IPS-NIHi7 (cell line): Measurements from ENCODE around the gene H1-8.

ENCODE experiments used
- DNase-seq: peaks from one replicate; pipeline ENCODE4 v3.0.0; 2012; ENCODE audit warnings: mixed read lengths; ENCODE audit errors: extremely low spot score

H1-8 gene

DNA sequence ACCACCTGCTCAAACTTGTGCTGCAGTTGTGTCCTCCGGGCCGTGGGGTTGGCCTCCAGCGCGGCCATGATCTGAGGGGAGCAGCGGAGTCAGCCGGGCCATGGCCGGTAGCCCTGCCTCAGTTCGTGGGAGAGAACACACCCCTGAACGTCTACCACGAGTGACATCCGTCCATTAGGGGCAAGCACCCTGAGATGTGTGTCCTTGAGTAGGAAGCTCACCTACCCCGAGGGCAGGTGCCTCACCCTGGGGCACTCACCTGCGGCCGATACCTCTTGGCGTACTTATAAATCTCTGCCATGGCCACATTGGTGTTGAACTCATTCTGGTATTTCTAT is 13.4 kb downstream of the H1-8 start:
- DNase-seq: no peak

DNA sequence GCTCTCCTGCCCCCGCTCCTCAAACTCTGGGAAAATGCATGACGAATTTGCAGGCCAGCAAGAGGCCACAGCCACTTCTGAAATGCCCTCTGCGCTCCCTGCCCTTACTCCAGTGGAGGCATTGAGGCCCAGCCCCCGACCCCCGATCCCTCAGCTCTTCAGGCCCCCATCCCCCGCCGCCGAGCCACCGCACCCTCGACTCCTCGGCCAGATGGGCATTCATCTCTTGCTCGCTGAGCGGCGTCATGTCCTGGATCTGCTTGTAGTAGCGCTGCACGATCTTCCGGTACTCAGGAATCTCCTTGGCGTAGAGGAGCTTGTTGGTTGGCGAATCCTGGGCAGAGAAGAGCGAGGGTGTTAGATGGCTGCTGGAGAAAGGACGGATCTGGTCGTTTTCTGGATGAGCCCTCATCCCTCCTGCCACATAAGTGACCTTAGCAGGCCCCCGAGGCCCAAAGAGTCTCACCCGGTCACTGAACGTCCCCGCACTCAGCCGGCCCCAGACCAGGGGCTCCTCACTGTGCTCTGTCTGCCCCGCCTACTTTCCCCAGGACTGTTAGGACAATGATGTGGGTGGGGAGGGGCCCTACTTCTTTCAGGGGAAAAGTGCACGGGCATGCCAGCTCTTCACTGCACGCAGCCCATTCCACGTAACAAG is 14.0 kb downstream of the H1-8 start:
- DNase-seq: no peak

DNA sequence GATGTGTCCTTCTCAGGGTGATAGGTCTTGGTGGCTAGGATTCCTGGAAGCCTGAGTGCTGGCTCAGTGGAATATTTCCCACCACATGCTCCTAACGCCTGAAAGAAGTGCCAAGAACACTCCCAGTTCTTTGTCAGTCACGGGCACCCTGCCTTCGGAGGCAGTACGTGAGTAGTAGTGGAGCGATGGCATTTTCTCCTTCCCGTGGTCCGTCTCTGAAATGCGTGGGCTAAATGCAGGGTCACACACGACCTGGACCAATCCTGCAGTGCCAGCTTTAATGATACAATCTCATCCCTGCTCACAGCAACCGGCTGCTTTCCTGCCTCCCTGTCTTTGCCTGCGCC is 14.5 kb downstream of the H1-8 start:
- no peak for DNase-seq

DNA sequence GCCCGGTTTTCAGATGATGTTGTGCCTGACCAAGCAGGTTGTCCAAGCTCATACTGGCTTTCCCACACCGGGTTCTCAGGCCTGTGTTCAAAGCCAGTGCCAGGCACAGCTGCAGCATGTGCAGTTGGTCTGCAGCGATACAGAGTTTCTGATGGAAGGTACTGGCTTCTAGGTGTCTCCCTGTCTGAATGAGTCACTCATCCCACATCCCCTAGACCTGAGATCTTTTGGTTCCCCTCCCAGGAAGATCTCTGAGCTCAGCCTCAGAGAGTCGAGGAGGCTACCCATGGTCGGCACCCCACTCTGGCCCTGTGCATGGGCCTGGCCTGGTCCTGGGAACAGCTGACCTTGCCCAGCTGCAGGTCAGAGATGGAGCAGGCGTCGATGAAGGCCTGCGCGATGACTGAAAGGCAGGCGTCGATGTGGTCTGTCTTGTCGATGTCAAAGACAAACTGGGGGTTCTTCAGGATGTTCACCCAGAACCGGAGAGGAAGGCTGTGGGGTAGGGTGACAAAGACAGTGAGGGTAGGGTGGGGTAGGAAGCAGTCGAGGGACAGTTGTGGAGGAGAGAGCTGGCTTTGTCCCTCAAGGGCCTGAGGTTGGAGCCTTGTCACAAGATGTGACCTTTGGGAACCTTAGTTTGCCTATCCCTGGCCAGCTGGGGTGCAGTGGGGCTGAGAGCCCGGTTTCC is 15.3 kb downstream of the H1-8 start:
- no peak for DNase-seq

DNA sequence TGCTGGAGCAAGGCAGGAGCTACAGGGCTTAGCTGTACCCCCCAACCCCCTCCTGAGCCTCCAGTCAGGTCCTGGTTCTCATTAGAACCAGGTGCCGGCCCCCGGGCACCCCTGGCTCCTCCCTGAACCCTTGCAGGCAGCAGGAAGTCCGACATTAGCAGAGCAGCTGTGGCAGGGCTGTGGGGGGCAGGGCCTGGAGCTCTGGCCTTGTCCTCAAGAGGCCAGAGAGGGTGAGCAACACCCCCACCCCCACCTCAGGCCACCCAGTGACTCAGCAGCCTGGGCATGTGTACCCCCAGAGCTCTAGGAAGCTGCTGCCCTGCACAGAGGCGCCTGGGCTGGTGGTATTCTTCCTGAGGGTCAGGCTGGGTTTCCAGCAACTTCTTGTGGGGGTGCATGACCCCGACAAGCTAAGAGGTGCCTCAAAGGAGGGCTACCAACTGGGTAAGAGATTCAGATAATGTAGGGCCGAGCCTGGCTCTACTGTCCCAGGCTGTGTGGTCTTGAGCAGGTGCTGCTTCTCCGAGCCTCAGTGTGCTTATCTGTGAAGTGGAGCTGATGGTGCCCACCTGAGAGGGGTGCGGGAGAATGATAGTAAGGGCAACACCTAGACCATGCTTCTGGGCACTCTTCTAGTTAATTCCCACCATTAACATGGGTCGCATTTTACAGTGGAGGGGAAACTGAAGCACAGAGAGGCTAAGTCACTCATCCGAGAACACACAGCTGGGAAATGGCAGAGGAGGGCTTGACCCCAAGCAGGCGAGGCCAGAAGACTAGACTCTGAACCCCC is 16.0 kb downstream of the H1-8 start:
- no peak for DNase-seq

DNA sequence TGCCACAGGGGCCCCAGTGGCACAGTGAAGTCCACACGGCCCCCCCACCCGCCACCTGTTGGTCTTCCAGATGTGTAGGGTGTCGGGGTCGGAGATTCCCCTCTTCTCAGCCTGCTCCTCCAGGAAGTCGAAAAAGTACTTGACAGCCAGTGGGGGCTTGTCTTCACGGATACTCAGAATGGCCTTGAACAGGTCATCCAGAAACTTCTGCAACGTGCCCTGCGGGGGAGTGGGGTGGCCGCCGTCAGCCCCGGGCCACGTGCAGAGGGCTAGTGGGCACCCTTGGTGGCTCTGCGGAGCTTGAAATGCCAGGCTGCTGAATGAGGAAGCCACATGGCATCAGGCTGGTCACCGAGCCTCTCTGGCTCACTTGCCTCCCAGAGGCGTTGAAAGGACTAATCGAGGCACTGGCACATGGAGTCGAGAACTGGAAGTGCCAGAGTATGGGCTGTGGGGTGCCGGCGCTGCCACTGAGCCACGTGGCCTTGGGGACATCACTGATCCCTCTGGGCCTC is 16.6 kb downstream of the H1-8 start:
- no peak for DNase-seq

DNA sequence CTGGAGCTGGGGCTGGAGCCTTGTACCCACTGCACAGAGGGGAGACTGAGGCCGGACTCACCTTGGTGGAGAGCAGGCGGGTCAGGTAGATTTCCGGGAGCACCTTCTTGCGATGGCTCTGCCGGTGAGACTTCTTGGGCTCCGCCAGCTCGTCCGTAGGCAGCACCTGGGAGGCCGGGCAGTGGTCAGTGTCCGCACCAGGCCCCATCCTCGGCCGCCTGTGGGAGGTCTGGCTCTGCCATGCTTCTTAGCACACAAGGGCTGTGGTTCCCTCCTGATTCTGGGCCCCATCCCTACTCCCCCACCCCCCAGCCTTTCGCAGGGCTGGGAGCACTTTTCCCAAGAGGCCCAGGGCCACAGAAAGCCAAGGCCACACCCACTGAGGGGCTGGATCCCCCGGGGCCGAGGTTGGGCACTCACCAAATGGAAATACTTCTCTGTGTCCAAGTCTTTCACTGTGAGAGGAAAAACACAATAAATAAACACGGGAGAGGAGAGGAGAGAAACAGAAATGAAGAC is 17.4 kb downstream of the H1-8 start:
- no peak for DNase-seq

DNA sequence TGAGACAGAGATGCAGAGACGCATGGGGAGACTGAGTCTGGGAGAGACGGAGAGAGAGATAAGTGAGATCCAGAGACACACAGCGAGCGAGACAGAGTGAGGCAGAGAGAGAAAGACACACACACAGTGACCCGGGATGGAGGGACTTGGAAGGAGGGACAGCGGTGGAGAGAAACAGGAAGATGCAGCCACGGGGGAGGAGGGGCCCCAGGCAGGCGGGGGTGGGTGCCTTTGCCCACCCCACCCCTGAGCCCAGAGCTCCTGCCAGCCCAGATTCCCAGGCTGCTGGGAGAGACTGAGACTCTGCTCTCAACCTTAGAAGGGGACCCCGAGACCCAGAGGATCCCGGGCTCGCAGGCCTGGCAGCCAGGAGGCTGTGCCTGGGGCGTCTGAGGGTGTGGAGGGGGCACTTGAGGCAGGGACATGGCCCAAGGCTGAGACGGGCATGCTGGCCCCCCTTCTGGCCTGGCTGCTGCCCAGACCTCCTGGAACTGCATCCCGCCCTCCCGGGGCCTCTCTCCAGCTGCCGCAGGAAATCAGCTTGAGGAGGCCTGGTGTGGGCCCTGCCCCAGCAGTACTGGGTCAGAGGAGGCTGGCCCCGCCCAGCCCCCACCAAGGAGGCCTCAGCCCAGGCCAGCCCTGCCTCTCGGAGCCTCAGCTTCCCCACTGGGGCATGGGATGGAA is 18.1 kb downstream of the H1-8 start:
- DNase-seq: peak; percentile 42

DNA sequence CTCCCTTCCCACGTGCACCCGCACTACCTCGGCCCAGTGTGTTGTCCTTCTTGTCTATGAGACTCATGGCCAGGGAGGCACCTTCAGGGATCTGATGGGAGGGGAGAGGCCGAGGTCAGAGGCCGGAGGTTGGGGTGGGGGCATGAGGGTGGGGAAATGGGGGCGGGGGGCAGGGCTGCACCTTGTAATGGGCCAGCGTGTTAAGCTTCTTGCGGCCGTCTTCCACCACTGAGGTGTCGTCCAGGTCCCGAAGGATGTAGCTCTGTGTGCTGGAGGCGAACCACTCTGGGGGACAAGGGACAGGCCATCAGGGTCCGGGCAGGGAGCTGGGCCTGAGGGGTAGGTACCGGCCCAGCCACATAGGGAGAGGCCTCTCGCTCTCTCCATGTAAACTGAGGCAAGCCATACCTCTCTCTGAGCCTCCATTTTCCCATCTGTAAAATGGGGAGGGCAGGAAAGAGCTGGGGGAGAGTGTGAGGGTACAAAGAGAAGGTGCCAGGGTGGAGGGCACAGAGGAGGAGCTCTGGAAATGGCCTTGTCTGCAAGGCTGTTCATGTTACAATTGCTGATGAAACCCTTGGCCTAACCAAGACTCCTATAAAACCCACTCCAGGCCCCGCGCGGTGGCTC is 18.8 kb downstream of the H1-8 start:
- no peak for DNase-seq

DNA sequence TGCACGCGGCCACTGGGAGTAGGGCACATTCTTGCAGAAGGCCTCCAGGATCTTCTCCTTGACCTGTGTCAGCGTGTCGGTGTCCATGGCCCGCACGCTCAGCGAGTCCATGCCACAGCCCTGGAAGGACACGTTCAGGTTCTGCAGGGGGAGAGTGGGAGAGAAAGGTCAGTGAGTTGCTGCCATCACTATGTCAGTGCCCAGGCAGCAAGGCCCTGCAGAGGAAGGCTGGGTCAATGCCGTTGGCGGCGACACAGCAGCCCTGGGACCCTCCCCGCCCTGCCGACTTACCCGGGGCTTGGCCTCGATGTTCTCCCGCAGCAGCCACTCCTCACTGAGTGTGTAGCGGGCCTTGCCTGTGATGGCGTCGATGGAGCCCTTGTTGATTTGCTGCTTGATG is 19.8 kb downstream of the H1-8 start:
- DNase-seq: no peak

DNA sequence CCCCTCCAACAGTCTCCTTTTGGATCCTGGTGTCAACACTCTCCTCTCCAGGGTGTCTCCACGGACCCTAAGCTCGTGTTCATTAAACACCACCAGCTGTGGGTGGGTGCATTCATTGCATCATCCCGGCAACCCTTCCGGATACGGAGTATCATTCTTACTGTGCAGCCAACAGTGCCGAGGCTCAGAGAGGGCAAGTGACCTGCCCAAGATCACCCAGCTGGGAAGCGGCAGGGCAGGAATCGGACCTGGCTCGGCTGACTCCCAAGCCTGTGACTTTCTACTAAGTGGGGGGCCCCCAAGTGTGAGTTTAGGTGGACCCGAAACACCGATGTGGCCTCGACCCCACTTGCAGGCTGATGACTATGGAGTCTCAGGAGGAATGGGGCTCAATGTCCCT is 20.4 kb downstream of the H1-8 start:
- DNase-seq: no peak

DNA sequence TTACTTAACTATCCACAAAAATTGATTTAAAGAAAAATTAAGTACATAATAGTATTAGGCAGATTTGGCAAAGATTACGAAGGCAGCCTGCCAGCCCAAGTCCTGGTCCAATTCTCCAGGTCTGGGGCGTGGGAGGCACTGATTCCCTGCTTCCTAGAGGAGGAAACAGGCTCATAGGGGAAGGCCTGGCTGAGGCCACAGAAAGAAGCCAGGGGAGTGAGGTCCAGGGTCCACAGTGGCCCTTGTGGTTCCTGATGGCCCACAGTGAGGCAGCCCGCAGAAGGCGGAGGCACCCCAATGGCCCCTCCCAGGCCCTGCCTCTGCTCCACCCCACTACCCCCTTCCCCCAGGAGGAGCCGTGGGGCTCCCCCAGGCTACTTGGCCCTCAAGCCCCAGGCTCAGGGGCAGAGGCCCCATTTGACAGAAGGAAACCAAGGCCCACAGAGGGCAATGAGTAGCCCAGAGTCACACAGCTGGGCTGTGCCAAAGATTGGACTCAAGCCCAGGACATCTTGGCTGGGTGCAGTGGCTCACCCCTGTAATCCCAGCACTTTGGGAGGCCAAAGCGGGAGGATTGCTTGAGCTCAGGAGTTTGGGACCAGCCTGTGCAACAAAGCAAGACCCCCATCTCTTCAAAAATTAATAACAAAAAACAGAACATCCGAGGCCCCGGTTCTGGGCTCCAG is 21.0 kb downstream of the H1-8 start:
- no peak for DNase-seq

DNA sequence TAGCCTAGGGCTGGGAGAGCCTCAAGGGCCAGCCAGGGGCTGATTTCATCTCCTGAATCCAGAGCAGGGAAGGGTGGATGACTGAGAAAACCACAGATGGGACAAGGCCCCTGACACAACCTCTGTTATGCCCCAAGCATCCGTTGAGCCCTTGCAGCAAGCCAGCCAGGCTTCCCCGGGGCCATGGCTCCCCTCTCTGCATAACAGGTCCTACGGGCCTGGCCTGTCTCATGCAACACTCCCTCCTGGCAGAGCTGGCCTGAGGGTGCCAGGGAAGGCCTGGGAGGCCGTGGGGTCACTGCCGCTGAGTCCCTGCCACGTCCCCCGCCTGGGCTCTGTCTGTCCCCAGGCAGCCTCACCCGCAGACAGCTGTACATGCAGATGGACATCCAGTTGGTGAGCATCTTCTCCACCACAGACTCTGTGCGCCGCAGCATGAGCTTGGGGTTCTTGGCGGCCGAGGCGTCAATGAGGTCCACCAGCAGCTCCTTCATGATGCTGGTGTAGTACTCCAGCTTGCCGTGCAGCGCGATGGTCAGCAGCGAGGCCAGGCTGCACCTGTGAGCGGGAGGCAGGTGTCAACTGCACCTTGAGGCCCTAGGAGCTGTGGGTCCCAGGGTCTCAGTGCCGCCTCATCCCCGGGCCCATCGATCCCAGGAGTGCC is 22.1 kb downstream of the H1-8 start:
- no peak for DNase-seq

DNA sequence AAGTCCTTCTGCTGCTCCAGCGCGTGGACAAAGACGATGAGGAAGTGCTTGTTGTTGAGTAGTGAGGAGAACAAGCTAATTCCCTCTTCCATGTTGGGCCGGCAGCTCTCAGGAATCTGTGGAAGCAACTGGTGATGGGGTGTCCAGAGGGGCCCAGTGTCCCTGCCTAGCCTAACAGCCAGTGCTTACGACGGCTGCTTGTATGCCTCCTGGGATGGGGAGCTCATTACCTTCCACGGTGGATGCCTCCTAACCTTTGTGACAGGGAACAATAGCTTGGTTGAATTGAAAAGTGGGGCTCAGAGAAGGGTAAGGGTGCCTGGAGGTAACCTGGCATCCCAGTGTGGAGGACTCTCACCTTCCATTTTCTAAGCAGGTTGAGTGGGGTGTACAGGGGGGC is 22.9 kb downstream of the H1-8 start:
- no peak for DNase-seq

DNA sequence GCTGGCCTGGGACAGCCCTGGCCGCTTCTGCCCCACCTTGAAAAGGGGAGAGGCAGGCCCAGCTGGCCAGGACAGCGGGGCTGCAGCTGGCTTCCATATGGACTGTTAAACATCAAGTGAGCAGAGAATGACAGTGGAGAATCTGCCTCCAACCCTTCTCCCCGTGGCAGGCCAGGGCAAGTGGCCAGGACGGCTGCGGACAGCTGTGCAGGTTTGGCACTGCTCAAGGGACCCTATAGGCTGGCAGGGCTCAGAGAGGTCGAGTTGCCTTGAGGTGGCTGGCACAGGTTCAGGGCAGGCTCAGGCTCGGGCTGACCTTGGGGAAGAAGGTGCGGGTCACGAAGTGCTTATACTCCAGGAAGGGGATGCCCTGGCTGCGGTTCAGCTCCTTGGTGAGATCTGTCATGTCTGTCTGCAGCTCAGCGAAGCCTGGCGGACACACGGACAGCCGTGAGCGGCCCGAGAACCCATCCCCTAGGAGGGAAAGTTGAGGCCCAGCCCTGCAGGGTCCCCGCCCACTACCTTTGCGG is 24.3 kb downstream of the H1-8 start:
- no peak for DNase-seq

DNA sequence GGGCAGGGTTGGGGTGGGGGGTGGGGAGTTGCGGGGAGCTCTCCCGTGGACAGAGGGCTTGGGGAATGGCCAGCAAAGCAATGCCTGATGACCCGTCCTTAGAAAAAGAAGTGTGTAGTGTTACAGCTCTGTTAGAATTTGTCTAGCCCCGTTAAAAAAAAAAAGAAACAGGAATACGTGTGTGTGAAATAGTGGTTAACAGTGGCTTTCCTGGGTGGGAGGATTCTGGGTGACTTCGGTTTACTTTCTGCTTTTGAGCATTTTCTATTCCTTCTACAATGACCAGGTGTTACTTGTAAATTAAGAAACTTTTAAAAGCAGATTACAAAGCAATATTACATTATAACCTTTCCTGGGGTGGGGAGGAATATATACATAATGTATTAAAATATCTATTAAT is 25.0 kb downstream of the H1-8 start:
- DNase-seq: no peak

DNA sequence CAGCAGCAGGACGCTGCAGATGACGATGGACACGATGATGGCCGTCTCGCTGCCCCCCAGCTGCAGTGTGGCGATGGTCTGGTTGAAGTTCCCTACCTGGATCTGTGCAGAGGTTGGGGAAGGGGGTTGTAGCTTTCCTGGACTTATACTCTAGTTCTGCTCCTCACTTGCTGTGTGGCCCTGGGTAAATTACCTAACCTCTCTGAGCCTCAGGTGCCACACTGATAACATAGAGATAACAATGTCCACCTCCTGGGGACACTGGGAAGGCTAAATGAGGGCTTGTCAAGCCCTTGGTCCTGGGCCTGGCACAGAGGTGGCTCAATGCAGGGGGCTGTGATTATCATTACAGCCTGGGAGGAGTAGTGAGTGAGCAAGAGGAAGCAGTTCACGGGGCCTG is 26.9 kb downstream of the H1-8 start:
- DNase-seq: no peak

DNA sequence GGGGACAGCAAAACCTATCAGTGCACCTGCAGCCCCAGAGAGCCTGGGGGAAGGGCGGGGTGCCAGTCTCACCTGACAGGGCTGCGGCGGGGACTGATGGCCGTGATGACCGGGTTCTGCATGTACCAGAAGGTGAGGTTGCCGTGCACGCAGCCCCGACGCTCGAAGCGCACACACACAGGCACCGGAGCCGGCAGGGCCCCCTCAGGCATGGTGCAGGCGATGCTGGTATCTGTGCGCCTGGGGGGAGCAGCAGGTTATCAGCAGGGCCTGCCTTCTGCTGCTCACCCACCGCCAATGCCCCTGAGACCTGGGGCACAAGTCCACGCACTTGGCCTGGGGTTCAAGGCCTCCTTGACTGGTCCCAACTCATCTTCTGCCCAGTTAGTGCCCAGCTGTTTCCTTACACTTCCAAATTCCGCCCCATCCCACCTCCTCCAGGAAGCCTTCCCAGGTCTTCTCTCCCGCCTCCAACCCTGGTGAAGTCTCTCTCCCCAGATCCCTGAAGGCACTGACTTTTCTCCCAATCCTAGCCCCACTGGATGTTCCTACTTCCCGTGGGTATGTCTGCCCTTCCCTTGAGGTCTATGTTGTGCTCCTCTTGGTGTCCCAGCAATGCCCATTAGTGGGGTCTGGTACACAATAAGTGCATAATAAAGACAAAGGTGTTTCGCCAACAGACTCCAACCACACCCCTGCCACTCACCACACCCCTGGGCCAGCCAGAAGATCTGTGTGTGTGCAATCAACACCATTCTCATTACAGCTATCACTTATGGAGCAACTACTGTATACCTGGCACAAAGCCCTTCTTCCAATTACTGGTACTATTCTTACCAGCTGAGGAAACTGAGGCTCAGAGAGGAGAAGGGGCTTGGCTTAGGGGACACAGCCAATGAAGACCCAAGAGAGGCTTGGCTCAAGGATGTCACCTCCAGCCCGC is 28.9 kb downstream of the H1-8 start:
- DNase-seq: no peak

DNA sequence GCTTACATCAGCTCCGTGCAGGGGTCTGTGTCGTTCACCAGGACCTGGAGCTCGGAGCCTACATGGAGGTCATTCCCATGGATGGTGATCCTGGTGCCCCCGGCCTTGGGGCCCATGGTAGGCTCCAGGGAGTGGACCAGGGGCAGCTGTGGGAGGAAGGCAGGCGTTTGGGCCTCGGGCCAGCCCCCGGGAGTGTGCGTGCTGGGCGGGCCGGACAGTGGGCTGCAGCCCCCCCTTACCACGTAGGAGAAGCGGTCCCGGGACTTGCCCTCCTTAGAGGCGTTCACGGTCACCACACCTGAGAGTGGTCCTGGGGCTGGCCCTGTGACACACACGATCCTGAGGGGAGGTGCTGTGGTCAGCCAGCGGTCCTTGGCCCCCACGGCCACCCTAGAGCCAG is 29.6 kb downstream of the H1-8 start:
- DNase-seq: no peak
